Measurements from ENCODE around the gene A4GALT. TPM values are rescaled to one million over a fixed set of nuclear protein-coding genes. Genes with fewer than 3 reads are reported as not detected.

The A4GALT gene
- total RNA-seq, 1 experiment from 2014 or later: 22.1 TPM

GRCh38 chr22:42700901-42701300 is 19.8 kb downstream of the A4GALT start (continued):
- TF ChIP-seq, protein P1, sequence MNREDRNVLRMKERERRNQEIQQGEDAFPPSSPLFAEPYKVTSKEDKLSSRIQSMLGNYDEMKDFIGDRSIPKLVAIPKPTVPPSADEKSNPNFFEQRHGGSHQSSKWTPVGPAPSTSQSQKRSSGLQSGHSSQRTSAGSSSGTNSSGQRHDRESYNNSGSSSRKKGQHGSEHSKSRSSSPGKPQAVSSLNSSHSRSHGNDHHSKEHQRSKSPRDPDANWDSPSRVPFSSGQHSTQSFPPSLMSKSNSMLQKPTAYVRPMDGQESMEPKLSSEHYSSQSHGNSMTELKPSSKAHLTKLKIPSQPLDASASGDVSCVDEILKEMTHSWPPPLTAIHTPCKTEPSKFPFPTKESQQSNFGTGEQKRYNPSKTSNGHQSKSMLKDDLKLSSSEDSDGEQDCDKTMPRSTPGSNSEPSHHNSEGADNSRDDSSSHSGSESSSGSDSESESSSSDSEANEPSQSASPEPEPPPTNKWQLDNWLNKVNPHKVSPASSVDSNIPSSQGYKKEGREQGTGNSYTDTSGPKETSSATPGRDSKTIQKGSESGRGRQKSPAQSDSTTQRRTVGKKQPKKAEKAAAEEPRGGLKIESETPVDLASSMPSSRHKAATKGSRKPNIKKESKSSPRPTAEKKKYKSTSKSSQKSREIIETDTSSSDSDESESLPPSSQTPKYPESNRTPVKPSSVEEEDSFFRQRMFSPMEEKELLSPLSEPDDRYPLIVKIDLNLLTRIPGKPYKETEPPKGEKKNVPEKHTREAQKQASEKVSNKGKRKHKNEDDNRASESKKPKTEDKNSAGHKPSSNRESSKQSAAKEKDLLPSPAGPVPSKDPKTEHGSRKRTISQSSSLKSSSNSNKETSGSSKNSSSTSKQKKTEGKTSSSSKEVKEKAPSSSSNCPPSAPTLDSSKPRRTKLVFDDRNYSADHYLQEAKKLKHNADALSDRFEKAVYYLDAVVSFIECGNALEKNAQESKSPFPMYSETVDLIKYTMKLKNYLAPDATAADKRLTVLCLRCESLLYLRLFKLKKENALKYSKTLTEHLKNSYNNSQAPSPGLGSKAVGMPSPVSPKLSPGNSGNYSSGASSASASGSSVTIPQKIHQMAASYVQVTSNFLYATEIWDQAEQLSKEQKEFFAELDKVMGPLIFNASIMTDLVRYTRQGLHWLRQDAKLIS (CRISPR knock-in tag; IDR thresholded peaks at IDR 0.05; ENCODE audit: borderline replicate concordance): no peak

DNA sequence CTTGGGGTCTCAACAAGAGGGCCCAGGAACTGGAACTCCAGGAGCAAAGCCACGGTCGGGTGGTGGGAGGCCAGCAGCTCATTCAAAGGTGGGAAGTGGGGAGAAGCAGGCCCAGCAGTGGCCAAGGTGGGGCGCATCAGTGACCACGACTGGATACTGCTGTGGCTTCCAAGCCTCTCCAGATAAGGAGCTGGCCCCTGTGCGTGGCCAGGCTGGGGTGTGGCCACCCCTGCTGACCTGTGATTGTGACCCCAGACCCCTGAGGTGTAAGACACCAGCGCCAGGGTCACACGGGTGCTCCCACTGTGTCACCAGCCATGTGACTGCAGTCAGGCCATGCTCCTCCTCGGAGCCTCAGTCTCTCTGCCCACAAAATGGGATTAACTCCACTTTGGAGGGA is 20.3 kb downstream of the A4GALT start:
- Mint-ChIP-seq H3K27me3 (ENCODE audit: low read depth) (no peaks in the 10 kb centered on the region; the same call in 1 of the 2 replicates), H3K36me3 (no peaks in the 10 kb centered on the region), H3K9me3 (no peaks in the 10 kb centered on the region), H3K27ac (peak overlapping the region; percentile 53; the same call in 1 of the 2 replicates), H3K4me3 (no peak overlapping the region), H3K4me1 (peaks cover 33% of the 10 kb centered on the region)
- ChIA-PET CTCF (no interaction called here), POLR2A (no interaction called here)
- ATAC-seq (no peak), DNase-seq (ENCODE audit: low spot score) (no peak)
- TF ChIP-seq NFYB (CRISPR knock-in tag; conservative IDR thresholded peaks at IDR 0.05; ENCODE audit: low read depth): no peak
- no peak for TF ChIP-seq ELF4 (CRISPR knock-in tag; IDR thresholded peaks at IDR 0.05; ENCODE audit: low read depth)
- TF ChIP-seq, protein P2, sequence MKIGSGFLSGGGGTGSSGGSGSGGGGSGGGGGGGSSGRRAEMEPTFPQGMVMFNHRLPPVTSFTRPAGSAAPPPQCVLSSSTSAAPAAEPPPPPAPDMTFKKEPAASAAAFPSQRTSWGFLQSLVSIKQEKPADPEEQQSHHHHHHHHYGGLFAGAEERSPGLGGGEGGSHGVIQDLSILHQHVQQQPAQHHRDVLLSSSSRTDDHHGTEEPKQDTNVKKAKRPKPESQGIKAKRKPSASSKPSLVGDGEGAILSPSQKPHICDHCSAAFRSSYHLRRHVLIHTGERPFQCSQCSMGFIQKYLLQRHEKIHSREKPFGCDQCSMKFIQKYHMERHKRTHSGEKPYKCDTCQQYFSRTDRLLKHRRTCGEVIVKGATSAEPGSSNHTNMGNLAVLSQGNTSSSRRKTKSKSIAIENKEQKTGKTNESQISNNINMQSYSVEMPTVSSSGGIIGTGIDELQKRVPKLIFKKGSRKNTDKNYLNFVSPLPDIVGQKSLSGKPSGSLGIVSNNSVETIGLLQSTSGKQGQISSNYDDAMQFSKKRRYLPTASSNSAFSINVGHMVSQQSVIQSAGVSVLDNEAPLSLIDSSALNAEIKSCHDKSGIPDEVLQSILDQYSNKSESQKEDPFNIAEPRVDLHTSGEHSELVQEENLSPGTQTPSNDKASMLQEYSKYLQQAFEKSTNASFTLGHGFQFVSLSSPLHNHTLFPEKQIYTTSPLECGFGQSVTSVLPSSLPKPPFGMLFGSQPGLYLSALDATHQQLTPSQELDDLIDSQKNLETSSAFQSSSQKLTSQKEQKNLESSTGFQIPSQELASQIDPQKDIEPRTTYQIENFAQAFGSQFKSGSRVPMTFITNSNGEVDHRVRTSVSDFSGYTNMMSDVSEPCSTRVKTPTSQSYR (CRISPR knock-in tag; IDR thresholded peaks at IDR 0.05): no peak
- TF ChIP-seq NR3C1 (CRISPR knock-in tag; conservative IDR thresholded peaks at IDR 0.05; ENCODE audit: low read depth): no peak
- TF ChIP-seq CDX4 (CRISPR knock-in tag; IDR thresholded peaks at IDR 0.05; ENCODE audit: borderline replicate concordance): no peak
- TF ChIP-seq NFATC4 (CRISPR knock-in tag; IDR thresholded peaks at IDR 0.05): no peak
- TF ChIP-seq MAX (CRISPR knock-in tag; IDR thresholded peaks at IDR 0.05): no peak
- TF ChIP-seq ZBTB21 (CRISPR knock-in tag; IDR thresholded peaks at IDR 0.05; ENCODE audit: borderline replicate concordance): no peak

DNA sequence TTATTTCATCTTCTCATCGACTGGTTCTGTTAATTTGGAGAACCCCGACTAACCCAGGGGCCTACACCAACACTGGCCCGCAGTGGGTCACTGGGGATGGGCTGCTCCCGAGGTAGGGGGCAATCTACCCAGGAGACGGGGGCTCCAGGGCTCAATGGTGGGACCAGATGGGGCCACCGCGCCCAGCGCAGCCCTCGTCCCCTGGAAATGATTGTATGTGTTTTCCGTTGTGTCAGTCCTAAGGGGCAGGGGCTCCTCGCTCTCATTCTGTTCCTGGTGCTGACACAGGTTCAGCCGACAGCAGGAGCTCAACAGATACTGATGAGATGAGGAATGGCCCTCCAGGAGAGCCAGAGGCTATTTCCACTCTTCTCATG is 20.7 kb downstream of the A4GALT start:
- peak overlapping the region; percentile 53; the same call in 1 of the 2 replicates for H3K27ac Mint-ChIP-seq
- ATAC-seq: no peak
- POLR2A ChIA-PET: no interaction called here
- CTCF ChIA-PET: no interaction called here
- no peaks in the 10 kb centered on the region for H3K36me3 Mint-ChIP-seq
- H3K4me3 Mint-ChIP-seq: no peak overlapping the region
- no peaks in the 10 kb centered on the region for H3K9me3 Mint-ChIP-seq
- DNase-seq (ENCODE audit: low spot score): no peak
- TF ChIP-seq, protein P3, sequence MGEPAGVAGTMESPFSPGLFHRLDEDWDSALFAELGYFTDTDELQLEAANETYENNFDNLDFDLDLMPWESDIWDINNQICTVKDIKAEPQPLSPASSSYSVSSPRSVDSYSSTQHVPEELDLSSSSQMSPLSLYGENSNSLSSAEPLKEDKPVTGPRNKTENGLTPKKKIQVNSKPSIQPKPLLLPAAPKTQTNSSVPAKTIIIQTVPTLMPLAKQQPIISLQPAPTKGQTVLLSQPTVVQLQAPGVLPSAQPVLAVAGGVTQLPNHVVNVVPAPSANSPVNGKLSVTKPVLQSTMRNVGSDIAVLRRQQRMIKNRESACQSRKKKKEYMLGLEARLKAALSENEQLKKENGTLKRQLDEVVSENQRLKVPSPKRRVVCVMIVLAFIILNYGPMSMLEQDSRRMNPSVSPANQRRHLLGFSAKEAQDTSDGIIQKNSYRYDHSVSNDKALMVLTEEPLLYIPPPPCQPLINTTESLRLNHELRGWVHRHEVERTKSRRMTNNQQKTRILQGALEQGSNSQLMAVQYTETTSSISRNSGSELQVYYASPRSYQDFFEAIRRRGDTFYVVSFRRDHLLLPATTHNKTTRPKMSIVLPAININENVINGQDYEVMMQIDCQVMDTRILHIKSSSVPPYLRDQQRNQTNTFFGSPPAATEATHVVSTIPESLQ (CRISPR knock-in tag; IDR thresholded peaks at IDR 0.05): no peak
- H3K27me3 Mint-ChIP-seq (ENCODE audit: low read depth): no peaks in the 10 kb centered on the region; the same call in 1 of the 2 replicates
- H3K4me1 Mint-ChIP-seq: peaks cover 33% of the 10 kb centered on the region

All from WTC11 (cell line).